HG03575 (cell line): ENCODE data around the gene CPNE5.

Source experiments
- ATAC-seq: cut with Tn5 transposase; IDR thresholded peaks from one replicate; pipeline ENCODE4 v1.9.1; 2021; ENCODE audit not compliant: unreplicated experiment, insufficient number of reproducible peaks, low FRiP score; ENCODE audit errors: extremely low read depth

CPNE5 gene

GRCh38 chr6:36755435-36756348 lies 83.6 kb downstream of the CPNE5 start:
- no peak for ATAC-seq

- no peak for ATAC-seq
These were observed 84.4 kb downstream of the CPNE5 start for GRCh38 chr6:36754582-36755434.

GRCh38 chr6:36753671-36754405 lies 85.4 kb downstream of the CPNE5 start:
- ATAC-seq, result no peak

GRCh38 chr6:36752886-36753506 lies 86.2 kb downstream of the CPNE5 start:
- no peak for ATAC-seq

- no peak for ATAC-seq
These were observed 86.9 kb downstream of the CPNE5 start for GRCh38 chr6:36752187-36752885.

GRCh38 chr6:36751833-36752186 lies 87.4 kb downstream of the CPNE5 start:
- no peak for ATAC-seq

GRCh38 chr6:36751091-36751490 lies 88.2 kb downstream of the CPNE5 start:
- ATAC-seq, result no peak

- ATAC-seq, result no peak
These were observed 89.3 kb downstream of the CPNE5 start for GRCh38 chr6:36749829-36750489.

GRCh38 chr6:36746251-36746650 lies 93.0 kb downstream of the CPNE5 start:
- ATAC-seq, result no peak

GRCh38 chr6:36745836-36746235 lies 93.4 kb downstream of the CPNE5 start:
- no peak for ATAC-seq

GRCh38 chr6:36745283-36745682 lies 94.0 kb downstream of the CPNE5 start:
- ATAC-seq, result no peak

- ATAC-seq, result no peak
These were observed 95.0 kb downstream of the CPNE5 start for GRCh38 chr6:36744304-36744673.

GRCh38 chr6:36743538-36744303 lies 95.5 kb downstream of the CPNE5 start:
- ATAC-seq, result no peak

GRCh38 chr6:36743032-36743431 lies 96.2 kb downstream of the CPNE5 start:
- no peak for ATAC-seq

GRCh38 chr6:36742146-36742545 lies 97.1 kb downstream of the CPNE5 start:
- no peak for ATAC-seq

- ATAC-seq, result no peak
These were observed 98.4 kb downstream of the CPNE5 start for GRCh38 chr6:36740818-36741179.
